Measurements from ENCODE around the gene DCTPP1. TPM values are rescaled to one million over a fixed set of nuclear protein-coding genes. Genes with fewer than 3 reads are reported as not detected.

DCTPP1 gene
- total and polyA plus RNA-seq, 9 of the 15 experiments (the other 6 are each of a cell fraction or from before 2014, with no cell fraction given) = 45.0 to 132 (median 80.6) TPM

GRCh38 chr16:30428055-30428454 lies 1.8 kb downstream of the DCTPP1 start:
- Histone ChIP-seq H3K9me1 (ENCODE audit: control insufficient read depth, insufficient read depth, low read length) (no peaks in the 10 kb centered on the region), H3K9me3 (replicated peaks; ENCODE audit: control insufficient read depth, insufficient read depth, low read depth, low read length) (no peaks in the 10 kb centered on the region), H3K27ac (ENCODE audit: extremely low read depth, low read depth, low read length) (peak overlapping the region; percentile 28; the same call in 1 of the 3 replicates), H3K36me3 (ENCODE audit: control insufficient read depth, insufficient read depth, low read length) (peaks cover 53% of the 10 kb centered on the region), H4K20me1 (replicated peaks; ENCODE audit: control insufficient read depth, insufficient read depth, low read length) (no peaks in the 10 kb centered on the region), H3K4me1 (replicated peaks in 1 of 2; ENCODE audit: control insufficient read depth in 2 of 2, insufficient read depth in 2 of 2, low read length in 2 of 2) (peaks cover 15 to 39% of the 10 kb centered on the region in 2 experiments), H3K4me3 (no peak overlapping the region), H2AFZ (ENCODE audit: low read depth, low read length) (no peak overlapping the region), H3K9ac (ENCODE audit: insufficient read depth in 1 of 2, low read depth in 2 of 2, low read length in 2 of 2) (peak overlapping the region in 1 of 2 experiments; percentile 43; a peak in 1 of 4 replicates), H3K79me2 (ENCODE audit: control insufficient read depth, insufficient read depth, low read length) (peaks cover 41% of the 10 kb centered on the region), H3K4me2 (ENCODE audit: insufficient read depth, low read length) (peak overlapping the region; percentile 1; the same call in 1 of the 2 replicates), H3K27me3 (ENCODE audit: control insufficient read depth in 2 of 2, insufficient read depth in 2 of 2, low read length in 2 of 2) (no peaks in the 10 kb centered on the region)
- in situ Hi-C loops (cut with MboI) (no loop called here), intact Hi-C loops (cut with micrococcal nuclease) (no loop called here)
- CTCF ChIA-PET (ENCODE audit: low intra/inter-chr PET ratio) = no interaction called here
- FAIRE-seq = no peak
- ATAC-seq = no peak
- 73% methylated on average over 4 of the region's 4 CpGs for WGBS (ENCODE audit: insufficient coverage, low coverage, missing lambda C conversion rate)
- TF ChIP-seq ZKSCAN1 (IDR thresholded peaks at IDR 0.05; ENCODE audit: low read depth, low read length) = peak; percentile 94
- no peak for TF ChIP-seq EP400 (IDR thresholded peaks at IDR 0.05)
- POLR2A ChIA-PET = no interaction called here
- no TSS peak for BruUV-seq (replicated peaks)
- DNase-seq (ENCODE audit: extremely low read depth in 1 of 4, low spot score in 3 of 4) = no peak

GRCh38 chr16:30421010-30421409 lies 8.8 kb downstream of the DCTPP1 start:
- TF ChIP-seq EGR1 (conservative IDR thresholded peaks at IDR 0.05) (no peak), HOMEZ (CRISPR knock-in tag; IDR thresholded peaks at IDR 0.05) (no peak), MXI1 (IDR thresholded peaks at IDR 0.05; ENCODE audit: low read depth, low read length) (no peak), TOE1 (IDR thresholded peaks at IDR 0.05; ENCODE audit: borderline replicate concordance) (no peak), TOE1 (CRISPR knock-in tag; IDR thresholded peaks at IDR 0.05; ENCODE audit: borderline replicate concordance, low read depth) (no peak), POLR2A (conservative IDR thresholded peaks at IDR 0.05) (peak; percentile 25; the same call in 1 of the 2 replicates), KDM1A (IDR thresholded peaks at IDR 0.05) (no peak)
- FAIRE-seq (no peak), DNase-seq (ENCODE audit: extremely low read depth in 1 of 4, low spot score in 3 of 4) (no peak), ATAC-seq (no peak)
- H2AFZ ChIP-seq (ENCODE audit: low read depth, low read length) = no peak overlapping the region
- no peak overlapping the region for H3K27ac ChIP-seq (ENCODE audit: extremely low read depth, low read depth, low read length)
- no peaks in the 10 kb centered on the region for H3K9me1 ChIP-seq (ENCODE audit: control insufficient read depth, insufficient read depth, low read length)
- H4K20me1 ChIP-seq (replicated peaks; ENCODE audit: control insufficient read depth, insufficient read depth, low read length) = no peaks in the 10 kb centered on the region
- intact Hi-C loops (cut with micrococcal nuclease) (no loop called here), in situ Hi-C loops (cut with MboI) (no loop called here)
- peaks cover 0 to 7% of the 10 kb centered on the region in 2 experiments; a peak in 1 of 5 replicates for H3K4me1 ChIP-seq (replicated peaks in 1 of 2; ENCODE audit: control insufficient read depth in 2 of 2, insufficient read depth in 2 of 2, low read length in 2 of 2)
- ChIA-PET POLR2A (interaction anchor here (0.7 to 1.5 kb wide), 2 partner anchors 9 to 569 kb away, joined by 3 to 4 read pairs; partner anchors contain the start of gene DCTPP1), CTCF (ENCODE audit: low intra/inter-chr PET ratio) (no interaction called here)
- no peaks in the 10 kb centered on the region for H3K9me3 ChIP-seq (replicated peaks; ENCODE audit: control insufficient read depth, insufficient read depth, low read depth, low read length)
- H3K79me2 ChIP-seq (ENCODE audit: control insufficient read depth, insufficient read depth, low read length) = peaks cover 14% of the 10 kb centered on the region
- no peak overlapping the region for H3K9ac ChIP-seq (ENCODE audit: insufficient read depth in 1 of 2, low read depth in 2 of 2, low read length in 2 of 2)
- peaks cover 79% of the 10 kb centered on the region for H3K36me3 ChIP-seq (ENCODE audit: control insufficient read depth, insufficient read depth, low read length)
- H3K4me2 ChIP-seq (ENCODE audit: insufficient read depth, low read length) = no peak overlapping the region
- H3K4me3 ChIP-seq = no peak overlapping the region
- BruUV-seq (replicated peaks) = no TSS peak
- 84% methylated on average over 5 of the region's 5 CpGs for WGBS (ENCODE audit: insufficient coverage, low coverage, missing lambda C conversion rate)
- H3K27me3 ChIP-seq (ENCODE audit: control insufficient read depth in 2 of 2, insufficient read depth in 2 of 2, low read length in 2 of 2) = no peaks in the 10 kb centered on the region

Data from K562 (cell line).